HepG2 (cell line): ENCODE results near the gene HMG20B. TPM values are rescaled to one million over a fixed set of nuclear protein-coding genes. Genes with fewer than 3 reads are reported as not detected.

Experiments used
- ATF4 ChIP-seq, 2 experiments: fragments of 450-650 bp in 1 of 2; sonication (generic) in 1 of 2; formaldehyde crosslinking; IDR thresholded peaks; 2 replicates each; pipeline versions ENCODE4 v1.5.0 to v1.8.0; 2020 to 2022; ENCODE audit warnings: mild to moderate bottlenecking in 1 of 2, missing genetic modification reagents in 1 of 2
- BCL3 ChIP-seq: sonication (generic); formaldehyde crosslinking; IDR thresholded peaks from 2 replicates; pipeline ENCODE4 v1.5.1; 2020; ENCODE audit warnings: mild to moderate bottlenecking, missing genetic modification reagents, moderate library complexity
- CEBPZ ChIP-seq: IDR thresholded peaks from 2 replicates; pipeline ENCODE4 v1.6.1; 2012; ENCODE audit warnings: low read length, improper control_type of control experiment
- DR1 ChIP-seq: sonication (generic); formaldehyde crosslinking; IDR thresholded peaks from 2 replicates; pipeline ENCODE4 v1.8.0; 2021; ENCODE audit warnings: mild to moderate bottlenecking, missing genetic modification reagents, inconsistent platforms
- FOXA1 ChIP-seq, 2 experiments: fragments of 450-650 bp in 1 of 2; sonication (generic) in 1 of 2; formaldehyde crosslinking in 1 of 2; IDR thresholded peaks; 2 replicates each; pipeline versions ENCODE4 v1.4.0 to v1.6.1; 2016 to 2020; ENCODE audit warnings: missing genetic modification reagents in 1 of 2
- GMEB1 ChIP-seq: sonication (generic); formaldehyde crosslinking; IDR thresholded peaks from 2 replicates; pipeline ENCODE4 v1.5.1; 2020; ENCODE audit warnings: missing genetic modification reagents, mild to moderate bottlenecking, borderline replicate concordance
- NFATC3 ChIP-seq: sonication (generic); formaldehyde crosslinking; IDR thresholded peaks from 2 replicates; pipeline ENCODE4 v1.5.1; 2020; ENCODE audit warnings: mild to moderate bottlenecking, missing genetic modification reagents
- RAD51 ChIP-seq: fragments of 450-650 bp; IDR thresholded peaks from 2 replicates; pipeline ENCODE4 v1.6.1; 2016; ENCODE audit warnings: borderline replicate concordance
- RBFOX2 ChIP-seq: fragments of 200-400 bp; formaldehyde crosslinking; IDR thresholded peaks from 2 replicates; pipeline ENCODE4 v1.6.1; 2017; ENCODE audit warnings: low read depth, mild to moderate bottlenecking, low read length
- REST ChIP-seq, 2 experiments: IDR thresholded peaks; 2 replicates each; pipeline ENCODE4 v1.6.1; 2011 to 2012; ENCODE audit warnings: low read length in 2 of 2, borderline replicate concordance in 1 of 2, low read depth in 1 of 2, mild to moderate bottlenecking in 1 of 2, moderate library complexity in 1 of 2
- ZBTB26 ChIP-seq: IDR thresholded peaks from 2 replicates; pipeline ENCODE4 v1.6.1; 2016; ENCODE audit warnings: missing compliant biosample characterization, missing genetic modification reagents, borderline replicate concordance
- ZFP37 ChIP-seq: sonication (generic); formaldehyde crosslinking; IDR thresholded peaks from 2 replicates; pipeline ENCODE4 v1.4.0; 2020; ENCODE audit warnings: missing genetic modification reagents, borderline replicate concordance
- ZMAT3 ChIP-seq: sonication (generic); formaldehyde crosslinking; conservative IDR thresholded peaks from 2 replicates; pipeline ENCODE4 v1.7.0; 2021; ENCODE audit warnings: missing genetic modification reagents
- ZNF20 ChIP-seq: sonication (generic); formaldehyde crosslinking; IDR thresholded peaks from 2 replicates; pipeline ENCODE4 v1.4.0; 2020; ENCODE audit warnings: mild to moderate bottlenecking, moderate library complexity, missing genetic modification reagents
- ZNF577 ChIP-seq: sonication (generic); formaldehyde crosslinking; IDR thresholded peaks from 2 replicates; pipeline ENCODE4 v1.4.0; 2020; ENCODE audit warnings: mild to moderate bottlenecking, low read depth, missing genetic modification reagents, borderline replicate concordance
- ZNF768 ChIP-seq: sonication (generic); formaldehyde crosslinking; IDR thresholded peaks from 2 replicates; pipeline ENCODE4 v1.4.0; 2020; ENCODE audit warnings: missing genetic modification reagents
- ZNF777 ChIP-seq: sonication (generic); formaldehyde crosslinking; IDR thresholded peaks from 2 replicates; pipeline ENCODE4 v1.4.0; 2020; ENCODE audit warnings: missing genetic modification reagents
- polyA plus RNA-seq, 8 experiments: library from polyadenylated mRNA; depleted of rRNA in 3 of 8; stranded (reverse) in 7 of 8; unstranded in 1 of 8; fragments of >200 nt; fragmentation: Illumina TruSeq in 4 of 8; extraction: Trizol in 4 of 8; gene quantifications; 2 replicates each; pipeline versions ENCODE4 v1.2.1 to v1.2.3, GENCODE V29; 2011 to 2016; ENCODE audit warnings: low read depth in 4 of 8, missing spikeins in 1 of 8, mixed read lengths in 1 of 8; ENCODE audit not compliant: insufficient read depth in 1 of 8
- total RNA-seq, 5 experiments: library from RNA; depleted of rRNA; stranded (reverse); fragments of >200 nt; fragmentation: Illumina TruSeq; extraction: Trizol; gene quantifications; 2 replicates each; pipeline ENCODE4 v1.2.3, GENCODE V29; 2016; ENCODE audit warnings: low read depth in 1 of 5

HMG20B gene
- total and polyA plus RNA-seq, 2 of the 13 experiments (the other 11 are each of a cell fraction or from before 2014, with no cell fraction given) = 23.9 to 29.2 TPM

GRCh38 chr19:3556978-3557460 is 15.7 kb upstream of the HMG20B start (continued):
- TF ChIP-seq ZNF20 (no peak), GMEB1 (CRISPR knock-in tag) (no peak), ZBTB26 (no peak), ZFP37 (CRISPR knock-in tag) (no peak), ATF4 (CRISPR knock-in tag; IDR thresholded peaks at IDR 0.05) (no peak), RBFOX2 (no peak), BCL3 (CRISPR knock-in tag) (no peak), FOXA1 (IDR thresholded peaks at IDR 0.05) (no peak), FOXA1 (CRISPR knock-in tag; IDR thresholded peaks at IDR 0.05) (0 out of 2 replicates have a peak, but pooled peaks have one; percentile 4), REST (IDR thresholded peaks at IDR 0.05; ENCODE audit: borderline replicate concordance in 1 of 2, low read depth in 1 of 2, low read length in 2 of 2) (peak in 1 of 2 experiments; percentile 22; a peak in 2 of 4 replicates), ZNF577 (CRISPR knock-in tag) (no peak), CEBPZ (no peak), NFATC3 (CRISPR knock-in tag) (no peak), RAD51 (no peak), ZMAT3 (CRISPR knock-in tag) (no peak), ZNF777 (no peak), ZNF768 (no peak), DR1 (CRISPR knock-in tag) (no peak)
